OCI-LY1 (cell line): ENCODE results near the gene TMEM126B.

Source experiments
- CTCF ChIP-seq: fragments of 200-600 bp; sonication (generic), shearing (Covaris generic); IDR thresholded peaks from 2 replicates; pipeline ENCODE4 v1.5.1; 2017; ENCODE audit warnings: mild to moderate bottlenecking, antibody characterized with exemption, low read length, moderate library complexity, mixed read lengths
- EZH2 ChIP-seq: fragments of 200-600 bp; sonication (generic), shearing (Covaris generic); IDR thresholded peaks from 2 replicates; pipeline ENCODE4 v1.8.0; 2017; ENCODE audit warnings: borderline replicate concordance, mixed run types, mild to moderate bottlenecking, antibody characterized with exemption, low read length, moderate library complexity, mixed read lengths

- TF ChIP-seq CTCF: no peak
- TF ChIP-seq EZH2: no peak
Measured at GRCh38 chr11:85602526-85603213, 25.7 kb upstream of the TMEM126B start.
